IPS-18c (cell line): ENCODE results near the gene IZUMO2.

Experiments
- H3K4me3 ChIP-seq: 2 replicates; pipeline ENCODE4 v1.7.0; 2013; ENCODE audit warnings: low read depth, mild to moderate bottlenecking, low read length, moderate library complexity; ENCODE audit not compliant: insufficient read depth
- H3K9me3 ChIP-seq: one replicate; pipeline ENCODE4 v1.6.1; 2013; ENCODE audit warnings: mild to moderate bottlenecking, low read length, moderate library complexity; ENCODE audit not compliant: control insufficient read depth, insufficient read depth

The IZUMO2 gene

DNA sequence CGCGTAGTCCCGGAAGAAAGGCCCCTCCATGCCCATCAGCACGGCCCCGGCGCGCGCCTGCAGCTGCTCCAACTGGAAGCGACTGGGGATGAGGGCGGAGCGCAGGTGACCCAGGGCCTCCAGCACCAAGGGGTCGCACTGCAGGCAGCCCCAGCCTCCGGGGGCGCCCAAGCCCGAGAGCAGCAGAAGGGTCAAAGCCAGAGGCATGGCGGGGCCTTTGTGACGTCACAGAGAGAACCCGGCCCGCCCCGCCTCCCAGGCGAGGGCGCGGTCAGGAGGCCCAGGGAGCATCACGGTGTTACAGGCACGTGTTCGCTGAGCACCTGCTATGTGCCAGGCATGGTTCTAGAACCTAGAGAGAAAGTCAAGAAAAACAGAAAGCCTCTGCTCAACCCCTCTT, at the start of gene IZUMO2:
IZUMO2 (minus strand) TSS at position 294 of the 400 bp plus-strand sequence; CDS start at position 207, 87 bp downstream.
- peak within 1 kb of the TSS; percentile 24; the same call in 1 of the 2 replicates for H3K4me3 ChIP-seq

DNA sequence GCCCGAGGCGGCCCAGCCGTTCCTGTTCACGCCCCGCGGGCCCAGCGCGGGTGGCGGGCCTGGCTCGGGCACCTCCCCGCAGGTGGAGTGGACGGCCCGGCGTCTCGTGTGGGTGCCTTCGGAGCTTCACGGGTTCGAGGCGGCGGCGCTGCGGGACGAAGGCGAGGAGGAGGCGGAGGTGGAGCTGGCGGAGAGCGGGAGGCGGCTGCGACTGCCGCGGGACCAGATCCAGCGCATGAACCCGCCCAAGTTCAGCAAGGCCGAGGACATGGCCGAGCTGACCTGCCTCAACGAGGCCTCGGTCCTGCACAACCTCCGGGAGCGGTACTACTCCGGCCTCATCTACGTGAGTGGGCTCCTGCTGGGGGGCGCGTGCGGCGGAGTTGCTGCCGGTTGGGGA, 47.3 kb upstream of the IZUMO2 start:
- H3K4me3 ChIP-seq: no peak overlapping the region

More for the DNA sequence above, at the start of gene IZUMO2:
- H3K9me3 ChIP-seq: peaks cover 4% of the 10 kb centered on the region

DNA sequence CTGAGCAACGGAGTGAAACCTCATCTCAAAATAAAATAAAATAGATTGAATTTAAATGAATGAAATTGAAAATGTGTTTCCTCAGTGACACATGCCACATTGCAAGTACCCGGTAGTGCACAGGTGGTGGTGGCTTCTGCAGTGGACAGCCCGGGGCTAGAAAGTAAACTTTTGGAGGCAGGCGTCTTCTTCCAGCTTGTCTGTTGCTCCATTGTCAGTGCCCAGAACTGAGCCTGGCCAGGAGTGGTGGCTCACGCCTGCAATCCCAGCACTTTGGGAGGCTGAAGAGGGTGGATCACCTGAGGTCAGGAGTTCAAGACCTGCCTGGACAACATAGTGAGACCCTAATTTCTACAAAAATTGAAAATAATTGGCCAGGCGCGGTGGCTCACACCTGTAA, 46.0 kb upstream of the IZUMO2 start:
- Histone ChIP-seq H3K4me3 (no peak overlapping the region), H3K9me3 (peaks cover 11% of the 10 kb centered on the region)

More for the DNA sequence above, 47.3 kb upstream of the IZUMO2 start:
- peaks cover 13% of the 10 kb centered on the region for H3K9me3 ChIP-seq

DNA sequence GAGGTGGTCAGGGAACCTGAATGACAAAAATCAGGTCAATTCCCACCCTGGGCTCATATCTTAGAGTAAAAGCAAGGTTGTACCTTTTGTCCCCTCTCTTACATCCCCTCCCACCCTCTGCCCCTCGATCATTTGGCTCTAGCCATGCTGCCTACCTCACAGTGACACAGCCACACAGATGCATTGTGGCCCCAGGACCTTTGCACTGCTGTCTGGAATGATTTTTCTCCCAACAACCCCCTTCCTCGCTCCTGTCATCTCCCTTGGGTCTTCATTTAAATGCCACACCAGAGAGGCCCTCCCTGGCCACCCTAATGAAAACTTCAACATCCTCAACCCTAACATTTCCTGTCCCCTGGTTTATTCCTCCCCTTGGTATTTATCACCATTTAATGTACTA, 44.6 kb upstream of the IZUMO2 start:
- Histone ChIP-seq H3K4me3 (no peak overlapping the region), H3K9me3 (peaks cover 11% of the 10 kb centered on the region)

DNA sequence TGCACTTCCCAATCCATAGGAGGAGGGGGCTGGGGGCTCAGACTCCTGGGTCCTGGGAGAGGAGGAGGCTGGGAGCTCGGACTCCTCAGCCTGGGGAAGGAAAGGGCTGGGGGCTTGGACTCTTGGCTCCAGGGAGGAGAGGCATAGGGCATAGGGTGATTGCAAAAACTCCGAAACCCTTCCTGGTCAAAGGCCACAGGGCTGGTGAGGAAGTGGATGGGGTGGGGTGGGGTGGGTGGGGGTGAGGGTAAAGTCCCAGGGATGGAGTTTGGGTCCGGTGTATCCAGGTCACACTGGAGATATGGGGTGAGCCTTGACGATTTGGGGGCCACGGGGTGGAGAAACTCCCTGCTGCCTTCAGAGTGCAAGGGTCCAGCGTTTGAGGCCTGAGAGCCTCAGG, 43.1 kb upstream of the IZUMO2 start:
- no peak overlapping the region; the same call in 1 of the 2 replicates for H3K4me3 ChIP-seq
- H3K9me3 ChIP-seq: peaks cover 9% of the 10 kb centered on the region

DNA sequence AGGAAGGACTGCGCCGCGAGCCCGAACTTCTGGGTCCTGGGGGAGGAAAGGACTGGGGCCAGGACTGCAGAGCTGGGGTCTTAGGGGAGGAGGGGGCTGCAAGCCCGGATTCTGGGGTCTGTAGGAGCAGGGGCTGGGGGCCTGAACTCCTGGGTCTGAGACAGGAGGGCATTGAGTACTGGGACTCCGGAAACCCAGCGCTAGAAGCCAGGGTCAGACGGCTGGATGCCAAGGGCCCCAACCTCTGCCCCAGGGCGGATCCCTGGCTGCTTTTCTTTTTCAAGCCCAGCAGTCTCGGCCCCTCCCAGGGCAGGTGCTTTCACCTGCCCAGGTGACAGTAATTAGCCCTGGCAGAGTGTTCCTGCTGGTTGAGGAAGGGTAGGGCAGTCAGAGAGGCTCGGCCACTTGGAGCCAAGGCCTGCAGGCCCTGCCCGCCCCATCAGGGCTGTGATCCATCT, 42.6 kb upstream of the IZUMO2 start:
- Histone ChIP-seq H3K4me3 (peak overlapping the region; percentile 51), H3K9me3 (peaks cover 5% of the 10 kb centered on the region)

DNA sequence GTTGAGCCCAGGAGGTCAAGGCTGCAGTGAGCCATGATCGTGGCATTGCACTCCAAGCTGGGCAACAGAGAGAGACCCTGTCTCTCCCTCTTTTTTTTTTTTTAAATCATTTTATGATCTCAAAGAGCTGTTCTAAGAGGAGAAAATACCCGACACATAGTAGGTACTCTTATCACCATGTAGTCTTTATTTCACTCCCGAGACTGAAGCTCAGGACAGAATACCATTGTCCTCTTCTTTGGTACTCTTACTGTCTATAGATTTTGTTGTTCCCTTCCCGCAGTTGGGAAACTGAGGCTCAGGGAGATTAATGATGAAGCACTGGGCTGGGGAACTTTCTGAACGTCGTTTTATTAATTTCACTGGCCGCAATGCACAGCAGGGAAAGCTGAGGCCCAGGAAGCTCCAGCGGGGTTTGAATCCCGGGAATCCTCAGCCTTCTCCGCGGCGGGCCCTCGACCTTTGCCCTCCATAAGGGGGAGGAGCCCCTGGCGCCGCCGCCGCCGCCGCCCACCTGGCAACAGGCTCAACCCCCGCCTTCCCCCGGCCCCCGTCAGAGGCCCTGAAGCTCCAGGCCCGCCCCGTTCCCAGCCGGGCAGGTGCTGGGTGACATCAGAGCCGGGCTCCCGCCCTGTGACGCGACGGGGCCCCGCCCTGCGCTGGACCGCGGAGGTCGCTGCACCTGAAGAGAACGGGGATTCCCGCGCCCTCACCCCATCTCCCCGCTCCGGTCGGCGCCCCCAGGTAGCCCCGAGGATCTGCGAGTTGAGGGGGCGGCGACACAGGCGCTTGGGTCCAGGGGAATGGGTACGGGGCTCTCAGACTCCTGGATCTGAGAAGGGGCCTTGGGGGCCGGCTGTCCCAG, 42.0 kb upstream of the IZUMO2 start:
- Histone ChIP-seq H3K9me3 (peaks cover 3% of the 10 kb centered on the region), H3K4me3 (peak overlapping the region; percentile 51)

DNA sequence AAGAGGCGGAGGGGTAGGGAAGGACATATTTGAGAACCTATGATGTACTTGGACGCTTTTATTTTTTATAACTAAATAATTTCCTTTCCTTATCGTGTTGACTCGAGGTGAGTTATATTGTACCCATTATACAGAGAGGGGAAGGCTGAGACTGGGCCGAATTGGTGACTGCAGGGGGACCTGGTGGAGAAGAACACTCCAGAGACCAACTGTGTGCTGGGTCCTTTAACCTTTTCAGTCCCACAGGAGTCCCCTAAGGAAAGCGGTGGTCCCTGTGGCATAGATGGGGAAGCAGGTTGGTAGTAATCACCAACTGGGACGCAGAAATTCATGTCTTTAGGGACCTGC, 41.0 kb upstream of the IZUMO2 start:
- Histone ChIP-seq H3K4me3 (peak overlapping the region; percentile 50), H3K9me3 (peaks cover 3% of the 10 kb centered on the region)

DNA sequence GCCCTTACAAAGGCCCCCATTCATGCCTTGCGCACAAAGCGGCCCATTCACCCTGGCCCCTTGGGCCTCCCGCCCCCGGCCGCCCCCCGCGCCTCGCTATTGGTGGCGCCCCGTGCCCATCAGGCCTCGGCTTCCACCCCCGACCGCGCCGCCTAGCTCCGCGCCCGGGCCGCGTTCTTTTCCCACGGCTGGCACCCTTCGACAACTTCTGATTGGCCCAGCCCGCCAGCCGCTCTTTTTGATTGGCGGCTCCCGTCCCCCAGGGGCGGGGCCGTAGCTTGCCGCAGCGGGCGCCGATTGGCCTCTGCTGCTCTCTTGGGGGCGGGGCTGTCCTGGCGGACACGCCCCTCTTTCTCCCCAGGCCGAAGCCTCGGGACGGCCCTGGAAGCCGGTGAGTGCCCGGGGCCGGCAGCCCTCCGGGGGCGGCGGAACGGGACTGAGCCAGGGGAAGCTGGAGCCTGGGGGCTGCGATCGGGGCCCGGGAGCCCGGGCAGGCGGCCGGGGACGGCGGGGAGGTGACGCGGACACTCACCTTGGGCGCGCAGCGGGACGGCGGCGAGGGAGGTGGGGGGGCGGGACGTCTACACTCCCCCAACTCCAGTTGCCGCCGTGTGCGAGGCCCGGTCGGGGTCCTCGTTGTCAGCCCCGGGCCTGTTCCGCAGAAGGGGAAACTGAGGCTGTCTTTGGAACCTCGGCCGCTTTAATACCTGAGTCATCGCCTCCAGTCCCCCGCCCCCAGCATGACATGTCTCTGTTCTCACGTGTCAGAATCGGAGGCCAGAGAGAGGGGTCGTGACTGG, 40.4 kb upstream of the IZUMO2 start, which contains the start of gene MYH14:
MYH14 (plus strand) TSS at position 342 of the 800 bp plus-strand sequence. CDS start 6,744 bp downstream, outside the sequence.
- Histone ChIP-seq H3K9me3 (peaks cover 3% of the 10 kb centered on the region), H3K4me3 (peak within 1 kb of the TSS; percentile 50)

DNA sequence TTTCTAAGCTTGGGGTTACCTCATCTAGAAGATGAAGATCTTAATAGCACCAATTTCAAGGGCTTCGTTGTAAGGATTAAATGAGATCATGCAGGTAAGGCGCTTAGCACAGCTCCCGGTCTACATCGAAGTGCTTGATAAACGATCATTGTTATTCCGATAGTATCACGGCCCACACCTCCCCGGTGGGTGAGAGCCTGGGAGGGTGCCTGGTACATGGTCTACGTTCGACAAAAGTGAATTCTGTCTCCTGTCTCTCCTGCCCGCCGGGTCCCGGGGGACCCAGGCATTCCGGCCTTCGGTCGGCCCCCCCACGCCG, 39.8 kb upstream of the IZUMO2 start:
- Histone ChIP-seq H3K9me3 (peaks cover 6% of the 10 kb centered on the region), H3K4me3 (peak overlapping the region; percentile 50)

DNA sequence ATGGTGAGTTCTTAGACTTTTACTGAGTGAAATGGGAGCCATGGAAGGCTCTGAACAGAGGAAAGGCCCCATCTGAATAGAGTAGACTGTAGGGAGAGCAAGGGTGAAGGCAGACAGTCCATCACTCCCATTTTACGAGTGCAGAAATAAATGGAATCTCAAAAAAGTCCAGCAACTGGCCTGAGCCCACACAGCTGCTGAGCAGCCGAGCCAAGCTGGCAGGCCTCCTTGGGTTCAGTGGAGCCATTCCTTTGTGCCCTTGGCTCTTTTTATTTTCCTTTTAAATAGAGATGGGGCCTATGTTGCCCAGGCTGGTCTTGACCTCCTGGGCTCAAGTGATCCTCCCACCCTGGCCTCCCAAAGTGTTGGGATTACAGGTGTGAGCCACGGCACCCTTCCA, 39.3 kb upstream of the IZUMO2 start:
- Histone ChIP-seq H3K9me3 (peaks cover 4% of the 10 kb centered on the region), H3K4me3 (no peak overlapping the region)

DNA sequence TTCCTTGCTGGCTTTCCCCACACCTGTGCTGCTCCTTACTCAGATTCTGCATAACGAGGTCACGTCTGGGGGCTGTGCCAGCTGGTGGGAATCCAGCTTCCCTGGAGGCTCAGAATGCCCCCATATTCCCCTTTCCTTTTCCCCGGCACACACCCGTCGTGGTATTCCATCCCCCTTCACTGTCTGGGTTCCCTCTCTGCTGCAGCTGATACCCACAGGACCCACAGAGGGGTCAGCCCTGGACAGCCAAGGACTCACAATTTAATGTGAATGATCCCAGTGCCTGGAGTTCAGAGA, 36.1 kb upstream of the IZUMO2 start:
- no peak overlapping the region for H3K4me3 ChIP-seq
- H3K9me3 ChIP-seq: peaks cover 5% of the 10 kb centered on the region

DNA sequence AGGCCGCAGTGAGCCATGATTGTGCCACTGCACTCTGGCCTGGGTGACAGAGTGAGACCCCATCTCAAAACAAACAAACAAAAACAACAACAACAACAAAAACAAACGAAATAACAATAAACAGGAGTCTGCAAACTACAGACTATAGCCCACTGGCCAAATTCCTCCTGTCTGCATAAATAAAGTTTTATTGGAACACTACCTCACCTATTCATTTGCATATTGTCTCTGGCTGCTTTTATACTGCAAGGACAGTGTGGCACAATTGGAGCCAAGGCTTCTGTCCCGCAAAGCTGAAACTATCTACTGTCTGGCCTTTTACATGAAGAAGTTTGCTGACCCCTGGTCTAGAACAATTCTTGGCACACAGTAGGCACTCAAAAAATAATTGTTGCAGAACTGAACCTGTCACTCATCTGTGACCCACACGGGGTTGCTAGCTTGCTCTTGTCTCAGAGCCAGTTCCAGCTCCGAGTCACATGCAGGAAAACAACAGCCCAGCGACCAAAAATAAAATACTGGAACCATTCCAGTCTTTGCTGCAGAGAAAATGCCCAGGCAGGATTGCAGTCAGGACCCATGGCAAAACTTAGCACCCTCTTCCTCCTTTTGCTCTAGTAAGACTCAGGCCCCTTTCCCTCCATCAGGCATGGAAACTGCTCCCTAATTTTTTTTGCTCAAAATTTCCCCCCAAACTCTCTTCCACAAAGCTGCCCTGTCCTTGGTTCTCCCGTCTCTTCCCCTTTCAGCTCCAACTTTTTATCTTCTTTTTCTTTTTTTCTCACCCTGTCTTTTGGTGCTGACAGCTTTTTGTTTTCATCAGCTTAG, 35.6 kb upstream of the IZUMO2 start:
- Histone ChIP-seq H3K4me3 (no peak overlapping the region), H3K9me3 (peaks cover 5% of the 10 kb centered on the region)

DNA sequence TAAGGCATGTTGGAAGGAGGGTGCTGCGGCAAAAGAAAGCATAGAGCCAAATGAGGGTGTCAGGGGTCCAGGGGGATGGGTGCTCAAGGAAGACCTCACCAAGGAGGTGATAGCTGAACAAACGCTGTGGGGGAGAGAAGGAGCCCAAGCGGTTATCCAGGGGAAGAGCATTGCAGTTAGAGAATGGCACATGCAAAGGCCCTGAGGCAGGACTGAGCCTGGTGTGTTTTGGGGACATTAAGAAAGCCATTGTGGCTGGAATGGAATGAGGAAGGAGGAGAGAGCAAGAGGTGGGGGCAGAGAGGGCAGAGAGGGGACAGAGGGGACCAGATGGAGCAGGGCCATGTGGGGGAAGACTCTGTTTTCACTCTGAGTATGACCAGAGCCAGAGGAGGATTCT, 34.3 kb upstream of the IZUMO2 start:
- Histone ChIP-seq H3K9me3 (peaks cover 5% of the 10 kb centered on the region), H3K4me3 (no peak overlapping the region)

DNA sequence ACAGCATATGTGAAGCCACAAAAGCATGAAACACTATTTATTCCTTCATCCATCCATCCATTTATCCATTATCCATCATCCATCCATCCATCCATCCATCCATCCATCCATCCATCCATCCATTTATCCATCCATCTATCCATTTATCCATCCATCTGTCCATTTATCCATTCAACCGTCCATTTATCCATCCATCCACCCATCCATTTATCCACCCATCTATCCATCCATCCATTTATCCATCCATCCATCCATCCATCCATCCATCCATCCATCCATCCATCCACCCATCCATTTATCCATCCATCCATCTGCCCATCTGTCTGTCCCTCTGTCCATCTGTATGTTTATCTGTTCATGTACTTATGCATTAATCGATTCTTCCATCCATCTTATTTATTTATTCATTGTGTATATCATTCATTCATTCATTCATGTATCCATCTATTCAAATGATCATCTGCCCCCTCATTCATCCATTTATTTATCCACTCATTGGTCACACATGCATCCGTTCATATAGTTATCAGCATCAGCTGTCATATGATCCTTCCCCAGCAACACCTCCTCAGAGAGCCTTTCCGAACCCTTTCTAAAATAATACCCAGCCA, 33.3 kb upstream of the IZUMO2 start:
- peaks cover 5% of the 10 kb centered on the region for H3K9me3 ChIP-seq
- no peak overlapping the region for H3K4me3 ChIP-seq

DNA sequence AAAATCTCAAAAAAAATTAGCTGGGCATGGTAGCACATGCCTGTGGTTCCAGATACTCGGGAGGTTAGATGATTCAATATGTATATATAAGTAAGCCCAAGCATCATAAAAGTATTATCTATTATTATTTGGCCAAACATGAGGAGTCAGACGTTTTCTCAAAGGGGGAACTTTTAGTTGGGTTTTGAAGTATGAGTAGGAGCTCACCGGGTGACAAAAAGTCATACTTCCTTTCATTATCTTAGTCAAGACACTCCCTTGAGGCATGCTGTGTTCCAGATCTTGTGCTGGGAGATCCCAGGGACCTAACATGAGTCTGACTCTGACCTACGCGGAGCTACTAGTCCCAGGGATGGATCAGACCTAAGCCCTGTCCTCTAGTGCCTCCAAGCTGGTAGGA, 32.1 kb upstream of the IZUMO2 start:
- peaks cover 5% of the 10 kb centered on the region for H3K9me3 ChIP-seq
- no peak overlapping the region for H3K4me3 ChIP-seq
